BLaER1 treated with 17β-estradiol and CSF1 and Interleukin-3, amounts not matched to agents 10 nM and 100 nM (cell line): ENCODE results near the gene NOTCH3.

Experiments used
- H3K27ac ChIP-seq, 11 experiments: shearing (Covaris generic); formaldehyde crosslinking; 2 replicates each; pipeline ENCODE4 v1.8.1; 2022
- H3K27me3 ChIP-seq, 11 experiments: shearing (Covaris generic); formaldehyde crosslinking; 2 replicates each; pipeline ENCODE4 v1.8.1; 2022
- H3K36me3 ChIP-seq, 11 experiments: shearing (Covaris generic); formaldehyde crosslinking; 2 replicates each; pipeline ENCODE4 v1.8.1; 2022
- H3K4me1 ChIP-seq, 10 experiments: shearing (Covaris generic); formaldehyde crosslinking; 2 replicates each; pipeline ENCODE4 v1.8.1; 2022
- H3K4me2 ChIP-seq, 11 experiments: shearing (Covaris generic); formaldehyde crosslinking; 2 replicates each; pipeline ENCODE4 v1.8.1; 2022
- H3K4me3 ChIP-seq, 10 experiments: shearing (Covaris generic); formaldehyde crosslinking; 2 replicates each; pipeline ENCODE4 v1.8.1; 2022
- H3K9ac ChIP-seq, 11 experiments: shearing (Covaris generic); formaldehyde crosslinking; 2 replicates each; pipeline ENCODE4 v1.8.1; 2022
- H3K9me3 ChIP-seq, 11 experiments: shearing (Covaris generic); formaldehyde crosslinking; replicated peaks in 1 of 11; 2 replicates each; pipeline ENCODE4 v1.8.1; 2022
- H4K20me1 ChIP-seq, 11 experiments: shearing (Covaris generic); formaldehyde crosslinking; 2 replicates each; pipeline ENCODE4 v1.8.1; 2022
- Cebpa-rat ChIP-seq, 11 experiments: shearing (Covaris generic); IDR thresholded peaks; 2 replicates each; pipeline ENCODE4 v1.8.1; 2022

NOTCH3 gene

DNA sequence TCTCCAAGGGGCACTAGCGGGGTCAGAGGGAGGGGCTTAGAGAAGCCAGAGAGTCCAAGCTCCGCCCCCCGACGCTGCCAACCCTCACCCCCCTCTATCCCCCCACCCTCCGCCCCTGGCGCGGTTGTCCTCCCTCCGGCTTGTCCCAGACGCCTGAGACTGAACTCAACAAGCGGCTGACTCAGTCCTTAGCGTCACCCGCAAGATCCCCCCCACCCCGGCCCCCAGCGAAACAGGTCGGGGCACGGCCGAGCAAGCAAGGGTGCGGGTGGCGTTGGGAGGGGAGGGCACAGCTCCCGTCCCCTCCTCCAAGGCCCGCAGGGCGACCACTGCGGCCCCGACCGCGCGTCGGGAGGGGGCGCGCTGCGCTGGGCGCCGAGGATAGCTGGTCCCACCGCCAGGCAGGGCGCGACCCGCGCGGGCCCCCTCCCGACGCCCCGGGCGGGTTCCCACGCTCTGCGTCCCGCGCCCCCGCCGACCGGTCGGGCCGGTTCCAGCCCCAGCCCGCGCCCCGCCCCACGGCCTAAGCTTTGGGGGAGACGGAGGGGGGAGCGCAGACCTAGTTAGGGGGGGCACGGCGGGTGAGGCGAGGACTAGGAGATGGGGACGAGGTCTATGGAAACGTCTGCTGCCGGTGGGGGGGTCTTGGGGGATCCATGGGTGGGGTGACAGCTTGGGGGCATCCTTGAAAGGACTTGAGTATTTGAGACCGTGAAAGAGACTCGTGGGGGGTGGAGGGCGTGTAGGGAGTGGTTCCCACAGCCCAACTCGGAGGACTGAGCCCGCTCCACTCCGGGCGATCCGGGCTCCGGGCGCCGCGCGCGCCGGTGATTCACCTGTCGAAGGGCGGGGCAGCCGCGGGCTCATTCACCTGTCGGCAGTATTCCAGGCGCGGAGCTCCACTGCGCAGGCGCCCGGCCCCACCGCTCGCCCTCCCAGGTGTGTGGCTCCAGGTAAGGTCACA lies 5.1 kb downstream of the NOTCH3 start:
- Histone ChIP-seq H3K36me3 (peaks cover 26 to 43% (median 33%) of the 10 kb centered on the region in 11 experiments), H3K4me2 (peak overlapping the region; percentile 64 to 99 (median 87)), H3K4me3 (peak overlapping the region; percentile 39 to 68 (median 56); a peak in 19 of 20 replicates), H3K9me3 (no peaks in the 10 kb centered on the region), H3K9ac (peak overlapping the region; percentile 51 to 74 (median 68); a peak in 18 of 22 replicates), H3K4me1 (peaks cover 34 to 56% (median 52%) of the 10 kb centered on the region in 10 experiments), H4K20me1 (peaks cover 0 to 67% (median 36%) of the 10 kb centered on the region in 11 experiments; a peak in 17 of 22 replicates), H3K27me3 (no peaks in the 10 kb centered on the region), H3K27ac (peak overlapping the region in 9 of 11 experiments; percentile 35 to 92 (median 66); a peak in 16 of 22 replicates)
- no peak for TF ChIP-seq Cebpa-rat (IDR thresholded peaks at IDR 0.05)

GRCh38 chr19:15194938-15195337 lies 5.9 kb downstream of the NOTCH3 start:
- peak overlapping the region in 9 of 11 experiments; percentile 9 to 52 (median 35); a peak in 9 of 22 replicates for H3K27ac ChIP-seq
- no peaks in the 10 kb centered on the region for H3K27me3 ChIP-seq
- H3K36me3 ChIP-seq: peaks cover 32 to 50% (median 40%) of the 10 kb centered on the region in 11 experiments
- H3K4me3 ChIP-seq: peak overlapping the region in 7 of 10 experiments; percentile 25 to 68 (median 55); a peak in 9 of 20 replicates
- peak overlapping the region in 9 of 11 experiments; percentile 3 to 72 (median 47); a peak in 12 of 22 replicates for H3K9ac ChIP-seq
- H3K4me2 ChIP-seq: peak overlapping the region; percentile 64 to 99 (median 81)
- H4K20me1 ChIP-seq: peaks cover 0 to 70% (median 36%) of the 10 kb centered on the region in 11 experiments; a peak in 18 of 22 replicates
- no peaks in the 10 kb centered on the region for H3K9me3 ChIP-seq
- no peak for TF ChIP-seq Cebpa-rat (IDR thresholded peaks at IDR 0.05)
- H3K4me1 ChIP-seq: peaks cover 34 to 56% (median 52%) of the 10 kb centered on the region in 10 experiments

DNA sequence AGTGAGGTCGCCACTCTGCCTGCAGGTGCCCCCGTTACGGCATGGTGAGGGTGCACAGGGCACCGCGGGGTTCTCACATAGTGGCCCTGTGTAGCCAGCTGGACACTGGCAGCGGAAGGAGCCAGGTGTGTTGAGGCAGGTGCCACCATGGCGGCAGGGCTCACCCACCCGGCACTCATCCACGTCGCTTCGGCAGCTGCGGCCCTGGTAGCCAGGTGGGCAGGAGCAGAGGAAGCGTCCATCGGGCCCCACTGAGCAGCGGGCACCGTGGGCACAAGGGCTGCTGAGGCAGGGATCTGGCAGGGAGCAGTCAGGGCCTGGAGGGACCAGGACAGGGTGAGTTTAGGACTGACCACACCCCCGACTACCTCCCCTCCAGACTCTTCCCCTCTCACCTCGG lies 8.8 kb downstream of the NOTCH3 start:
- TF ChIP-seq Cebpa-rat (IDR thresholded peaks at IDR 0.05): no peak
- H3K27ac ChIP-seq: no peak overlapping the region; a peak in 2 of 22 replicates
- H3K4me2 ChIP-seq: no peak overlapping the region
- peaks cover 24 to 30% (median 29%) of the 10 kb centered on the region in 10 experiments for H3K4me1 ChIP-seq
- H3K4me3 ChIP-seq: no peak overlapping the region
- H3K9me3 ChIP-seq: no peaks in the 10 kb centered on the region
- peaks cover 0 to 64% (median 30%) of the 10 kb centered on the region in 11 experiments; a peak in 16 of 22 replicates for H4K20me1 ChIP-seq
- no peaks in the 10 kb centered on the region for H3K27me3 ChIP-seq
- no peak overlapping the region for H3K9ac ChIP-seq
- peaks cover 53 to 79% (median 66%) of the 10 kb centered on the region in 11 experiments for H3K36me3 ChIP-seq

DNA sequence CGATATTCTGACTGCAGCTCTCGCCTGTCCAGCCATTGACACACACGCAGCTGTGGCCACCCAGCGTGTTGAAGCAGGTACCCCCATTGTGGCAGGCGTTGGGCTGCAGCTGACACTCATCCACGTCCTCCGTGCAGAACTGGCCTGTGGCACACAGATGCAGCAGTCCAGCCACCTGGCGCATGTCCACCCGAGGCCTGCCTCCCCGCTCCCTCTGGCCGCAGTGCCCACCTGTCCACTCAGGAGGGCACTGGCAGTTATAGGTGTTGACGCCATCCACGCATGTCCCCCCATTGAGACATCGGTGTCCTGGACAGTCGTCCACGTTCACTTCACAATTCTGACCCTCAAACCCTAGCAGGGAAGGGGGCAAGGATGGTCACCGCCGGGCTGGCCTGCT lies 9.3 kb downstream of the NOTCH3 start:
- no peak overlapping the region for H3K4me3 ChIP-seq
- H4K20me1 ChIP-seq: peaks cover 0 to 64% (median 26%) of the 10 kb centered on the region in 11 experiments; a peak in 16 of 22 replicates
- H3K9ac ChIP-seq: no peak overlapping the region
- H3K4me2 ChIP-seq: no peak overlapping the region
- H3K4me1 ChIP-seq: peaks cover 19 to 26% (median 24%) of the 10 kb centered on the region in 10 experiments
- no peaks in the 10 kb centered on the region for H3K27me3 ChIP-seq
- TF ChIP-seq Cebpa-rat (IDR thresholded peaks at IDR 0.05): no peak
- peaks cover 58 to 79% (median 68%) of the 10 kb centered on the region in 11 experiments for H3K36me3 ChIP-seq
- no peak overlapping the region for H3K27ac ChIP-seq
- H3K9me3 ChIP-seq: no peaks in the 10 kb centered on the region

GRCh38 chr19:15188851-15189250 lies 11.9 kb downstream of the NOTCH3 start:
- Histone ChIP-seq H3K4me1 (peaks cover 0 to 8% (median 1%) of the 10 kb centered on the region in 10 experiments; a peak in 8 of 20 replicates), H3K36me3 (peaks cover 78 to 99% (median 95%) of the 10 kb centered on the region in 11 experiments), H3K27me3 (no peaks in the 10 kb centered on the region), H3K9ac (no peak overlapping the region), H3K4me3 (no peak overlapping the region), H4K20me1 (peaks cover 0 to 57% (median 13%) of the 10 kb centered on the region in 11 experiments; a peak in 15 of 22 replicates), H3K4me2 (no peak overlapping the region), H3K9me3 (no peaks in the 10 kb centered on the region), H3K27ac (no peak overlapping the region)
- TF ChIP-seq Cebpa-rat (IDR thresholded peaks at IDR 0.05): no peak

GRCh38 chr19:15187026-15188007 lies 13.5 kb downstream of the NOTCH3 start:
- peaks cover 70 to 99% (median 94%) of the 10 kb centered on the region in 11 experiments for H3K36me3 ChIP-seq
- no peaks in the 10 kb centered on the region for H3K9me3 ChIP-seq
- H3K9ac ChIP-seq: no peak overlapping the region
- H3K27ac ChIP-seq: no peak overlapping the region
- H3K27me3 ChIP-seq: no peaks in the 10 kb centered on the region
- peaks cover 0 to 7% (median 0%) of the 10 kb centered on the region in 10 experiments; a peak in 2 of 20 replicates for H3K4me1 ChIP-seq
- TF ChIP-seq Cebpa-rat (IDR thresholded peaks at IDR 0.05): no peak
- H3K4me3 ChIP-seq: no peak overlapping the region
- no peak overlapping the region for H3K4me2 ChIP-seq
- H4K20me1 ChIP-seq: peaks cover 0 to 42% (median 12%) of the 10 kb centered on the region in 11 experiments; a peak in 13 of 22 replicates

- peaks cover 0 to 7% (median 0%) of the 10 kb centered on the region in 10 experiments; a peak in 2 of 20 replicates for H3K4me1 ChIP-seq
- H3K4me3 ChIP-seq: no peak overlapping the region
- no peak overlapping the region for H3K27ac ChIP-seq
- H4K20me1 ChIP-seq: peaks cover 0 to 47% (median 20%) of the 10 kb centered on the region in 11 experiments; a peak in 11 of 22 replicates
- H3K9me3 ChIP-seq: no peaks in the 10 kb centered on the region
- H3K36me3 ChIP-seq: peaks cover 66 to 98% (median 94%) of the 10 kb centered on the region in 11 experiments
- TF ChIP-seq Cebpa-rat (IDR thresholded peaks at IDR 0.05): no peak
- no peaks in the 10 kb centered on the region for H3K27me3 ChIP-seq
- H3K9ac ChIP-seq: no peak overlapping the region
- no peak overlapping the region for H3K4me2 ChIP-seq
Observed at GRCh38 chr19:15185188-15185587, 15.6 kb downstream of the NOTCH3 start.

DNA sequence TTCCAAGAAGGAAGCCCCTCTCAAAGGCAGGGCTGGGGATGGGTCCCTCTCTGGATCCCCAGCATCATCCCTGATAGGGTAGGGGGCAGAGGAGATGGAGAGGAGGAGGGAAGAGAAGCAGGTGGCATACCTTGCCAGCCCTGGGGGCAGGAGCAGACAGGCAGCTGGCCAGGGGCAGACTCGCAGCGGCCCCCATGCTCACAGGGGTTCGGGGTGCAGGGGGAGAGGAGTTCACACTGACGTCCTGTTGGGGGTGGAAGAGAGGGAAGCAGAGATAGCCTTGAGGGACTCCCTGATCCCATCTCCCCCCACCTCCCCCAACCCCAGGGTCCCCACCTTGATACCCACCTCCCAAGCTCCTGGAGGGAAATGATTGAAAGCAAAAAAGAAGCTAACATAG lies 16.0 kb downstream of the NOTCH3 start:
- Histone ChIP-seq H3K27ac (no peak overlapping the region), H3K4me3 (no peak overlapping the region), H3K9me3 (no peaks in the 10 kb centered on the region), H3K9ac (no peak overlapping the region), H4K20me1 (peaks cover 0 to 47% (median 20%) of the 10 kb centered on the region in 11 experiments; a peak in 11 of 22 replicates), H3K27me3 (no peaks in the 10 kb centered on the region), H3K36me3 (peaks cover 69 to 98% (median 94%) of the 10 kb centered on the region in 11 experiments), H3K4me2 (no peak overlapping the region), H3K4me1 (peaks cover 0 to 7% (median 0%) of the 10 kb centered on the region in 10 experiments; a peak in 2 of 20 replicates)
- no peak for TF ChIP-seq Cebpa-rat (IDR thresholded peaks at IDR 0.05)
